HUES6 (cell line): ENCODE measurements around the gene SRRM1.
"Not testable (repeated sequence)": the region's sequence is repeated elsewhere in the genome, so short reads cannot be mapped to it uniquely, and the experiment has no call there.

Experiments
- H3K27ac ChIP-seq: 2 replicates; pipeline ENCODE4 v1.7.0; 2013; ENCODE audit warnings: low read depth, mild to moderate bottlenecking, low read length, inconsistent platforms
- H3K27me3 ChIP-seq: 2 replicates; pipeline ENCODE4 v1.6.1; 2013; ENCODE audit warnings: low read length; ENCODE audit not compliant: control insufficient read depth, insufficient read depth
- H3K36me3 ChIP-seq: 2 replicates; pipeline ENCODE4 v1.6.1; 2013; ENCODE audit warnings: low read length; ENCODE audit not compliant: control insufficient read depth, insufficient read depth
- H3K4me1 ChIP-seq: 2 replicates; pipeline ENCODE4 v1.6.1; 2013; ENCODE audit warnings: low read length; ENCODE audit not compliant: control insufficient read depth, insufficient read depth
- H3K4me3 ChIP-seq: 2 replicates; pipeline ENCODE4 v1.5.1; 2013; ENCODE audit warnings: low read depth, low read length
- H3K9ac ChIP-seq: one replicate; pipeline ENCODE4 v1.6.1; 2013; ENCODE audit warnings: mild to moderate bottlenecking, low read length
- H3K9me3 ChIP-seq: 2 replicates; pipeline ENCODE4 v1.6.1; 2013; ENCODE audit warnings: low read depth, low read length; ENCODE audit not compliant: control insufficient read depth, insufficient read depth

Gene SRRM1

DNA sequence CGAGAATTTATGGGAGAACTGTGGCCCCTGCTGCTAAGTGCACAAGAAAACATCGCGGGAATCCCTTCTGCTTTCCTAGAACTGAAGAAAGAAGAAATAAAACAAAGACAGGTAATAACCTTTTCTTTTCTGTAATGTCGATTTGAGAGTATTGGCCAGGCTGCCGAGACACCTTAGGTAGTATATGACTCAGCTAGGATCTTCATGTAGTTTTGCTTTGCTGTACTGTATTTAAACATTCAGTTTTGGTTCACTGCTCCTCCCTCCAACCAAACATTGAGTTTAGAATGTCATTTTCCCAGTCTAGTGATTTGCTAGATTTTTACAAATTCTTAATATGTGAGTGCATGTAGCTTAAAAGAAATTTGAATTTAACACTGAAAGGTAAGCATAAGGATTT, 5.8 kb downstream of the SRRM1 start:
- no peak overlapping the region for H3K27ac ChIP-seq
- no peak overlapping the region for H3K4me3 ChIP-seq
- peaks cover 91% of the 10 kb centered on the region for H3K36me3 ChIP-seq
- H3K27me3 ChIP-seq: no peaks in the 10 kb centered on the region
- H3K9ac ChIP-seq: no peak overlapping the region
- no peaks in the 10 kb centered on the region for H3K9me3 ChIP-seq
- 0 out of 2 replicates have a peak, but pooled peaks cover 8% of the 10 kb centered on the region for H3K4me1 ChIP-seq

DNA sequence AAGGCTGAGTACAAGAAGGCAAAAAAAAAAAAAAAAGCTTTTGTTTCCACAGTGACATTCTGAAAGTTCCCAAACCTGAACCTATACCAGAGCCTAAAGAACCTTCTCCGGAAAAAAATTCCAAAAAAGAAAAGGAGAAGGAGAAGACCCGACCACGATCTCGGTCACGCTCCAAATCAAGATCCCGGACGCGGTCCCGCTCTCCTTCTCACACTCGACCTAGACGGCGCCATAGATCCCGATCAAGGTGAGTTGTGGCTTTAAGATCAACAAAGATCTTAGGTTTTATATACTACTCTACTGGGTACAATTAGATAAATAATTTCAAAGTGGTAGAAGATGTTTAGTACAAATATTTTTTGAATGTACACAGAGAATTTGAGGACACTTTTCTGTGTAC, 9.3 kb downstream of the SRRM1 start:
- Histone ChIP-seq H3K36me3 (peaks cover 100% of the 10 kb centered on the region), H3K9me3 (no peaks in the 10 kb centered on the region), H3K9ac (no peak overlapping the region)

DNA sequence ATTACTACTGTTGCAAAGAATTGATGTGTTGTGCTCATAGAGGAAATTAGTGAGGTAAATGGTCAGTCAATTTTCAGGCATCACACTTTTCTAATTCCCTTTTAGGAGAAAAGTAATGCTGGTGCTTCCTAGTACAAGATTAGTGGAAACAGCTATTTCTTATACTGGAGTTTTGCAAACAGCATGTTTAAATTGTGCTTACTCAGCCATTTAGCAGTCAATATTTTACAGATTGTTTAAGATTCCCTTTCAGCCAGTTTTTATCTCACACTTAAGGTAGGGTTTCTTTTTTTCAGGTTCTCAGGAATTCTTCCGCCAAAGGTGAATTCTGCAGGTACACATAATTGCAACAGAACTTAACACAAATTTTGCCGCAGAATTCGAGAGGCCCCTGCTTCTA, 10.9 kb downstream of the SRRM1 start:
- peaks cover 100% of the 10 kb centered on the region for H3K36me3 ChIP-seq

More for the DNA sequence above, 9.3 kb downstream of the SRRM1 start:
- Histone ChIP-seq H3K27me3 (no peaks in the 10 kb centered on the region), H3K4me3 (no peak overlapping the region), H3K4me1 (no peaks in the 10 kb centered on the region), H3K27ac (no peak overlapping the region)

DNA sequence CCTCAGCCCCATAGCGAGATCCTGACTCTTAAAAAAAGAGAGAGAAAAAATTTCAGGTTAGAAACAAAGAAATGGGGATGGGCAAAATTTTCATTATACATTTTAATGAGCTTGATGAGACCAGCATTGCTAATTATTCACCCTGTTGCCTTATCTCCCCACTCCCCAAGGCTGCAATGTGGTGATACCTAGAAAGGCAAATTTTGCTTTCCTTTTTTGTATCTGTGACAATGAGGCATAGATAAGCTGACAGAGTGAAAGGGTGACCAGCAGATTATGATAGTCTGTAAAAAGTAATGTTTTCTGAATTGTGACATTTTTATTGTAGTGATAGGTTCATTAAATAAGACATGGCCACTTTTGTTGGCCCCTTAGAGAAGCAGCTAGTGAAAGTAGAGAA, 12.9 kb downstream of the SRRM1 start:
- no peak overlapping the region for H3K27ac ChIP-seq
- H3K36me3 ChIP-seq: peaks cover 100% of the 10 kb centered on the region
- no peak overlapping the region for H3K4me3 ChIP-seq
- H3K27me3 ChIP-seq: no peaks in the 10 kb centered on the region
- H3K9me3 ChIP-seq: no peaks in the 10 kb centered on the region
- H3K9ac ChIP-seq: no peak overlapping the region
- H3K4me1 ChIP-seq: no peaks in the 10 kb centered on the region

More for the DNA sequence above, 10.9 kb downstream of the SRRM1 start:
- Histone ChIP-seq H3K27ac (no peak overlapping the region), H3K4me1 (no peaks in the 10 kb centered on the region), H3K27me3 (no peaks in the 10 kb centered on the region), H3K9ac (no peak overlapping the region), H3K9me3 (no peaks in the 10 kb centered on the region), H3K4me3 (no peak overlapping the region)

DNA sequence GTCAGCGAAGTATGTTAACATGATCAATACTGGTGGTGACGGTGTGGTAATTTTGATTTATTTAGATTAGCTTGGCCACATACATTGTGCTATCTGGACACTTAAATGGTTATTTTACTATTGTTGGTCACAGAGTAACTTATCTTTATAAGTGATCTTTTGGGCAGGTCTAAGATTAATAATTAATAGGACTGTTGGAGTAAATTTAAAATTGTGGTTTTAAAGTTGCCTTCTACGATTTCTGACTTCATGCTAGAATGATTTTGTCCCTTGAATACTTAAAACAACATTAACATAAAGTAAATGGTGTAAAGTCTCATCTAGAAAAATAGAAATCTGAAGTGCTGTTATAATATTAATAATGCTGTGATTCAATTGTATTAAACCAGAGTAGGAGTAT, 14.7 kb downstream of the SRRM1 start:
- H3K9ac ChIP-seq: no peak overlapping the region
- H3K9me3 ChIP-seq: no peaks in the 10 kb centered on the region
- H3K4me3 ChIP-seq: no peak overlapping the region
- H3K27ac ChIP-seq: no peak overlapping the region
- peaks cover 100% of the 10 kb centered on the region for H3K36me3 ChIP-seq
- H3K4me1 ChIP-seq: no peaks in the 10 kb centered on the region
- H3K27me3 ChIP-seq: no peaks in the 10 kb centered on the region

DNA sequence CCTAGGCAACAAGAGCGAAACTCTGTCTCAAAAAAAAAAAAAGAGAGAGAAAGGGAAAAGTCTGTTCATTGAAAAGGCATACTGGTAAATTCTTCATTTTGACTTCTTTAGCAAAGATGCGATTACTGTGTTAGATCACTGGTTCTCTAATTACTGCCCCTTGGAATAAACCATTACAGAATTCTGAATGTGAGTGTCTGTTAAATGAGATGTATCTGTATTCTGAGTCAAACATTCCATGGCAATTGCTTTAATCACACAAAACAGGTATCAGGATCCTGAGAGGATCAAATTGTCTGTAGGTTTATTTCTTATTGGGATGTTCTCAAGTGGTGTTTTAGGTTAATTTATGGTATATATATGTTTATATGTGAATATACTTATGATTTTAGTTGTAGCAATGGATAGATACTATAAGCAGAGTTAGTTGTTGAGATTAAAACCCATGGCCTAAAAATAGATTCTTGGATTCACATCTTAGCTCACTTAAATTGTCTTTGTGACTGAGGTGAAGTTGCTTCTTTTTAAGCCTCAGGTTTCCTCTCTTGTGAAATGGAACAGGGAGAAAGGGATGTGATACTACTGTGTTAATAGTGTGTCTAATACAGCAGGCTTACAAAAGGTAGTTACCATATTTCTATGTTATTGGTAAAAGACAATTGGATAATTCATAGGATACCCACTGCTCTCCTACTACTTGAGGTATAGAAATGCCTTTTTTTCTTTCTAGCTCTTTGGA, 16.2 kb downstream of the SRRM1 start:
- Histone ChIP-seq H3K4me3 (no peak overlapping the region), H3K36me3 (peaks cover 100% of the 10 kb centered on the region), H3K27me3 (no peaks in the 10 kb centered on the region), H3K4me1 (no peaks in the 10 kb centered on the region), H3K9me3 (no peaks in the 10 kb centered on the region), H3K9ac (no peak overlapping the region), H3K27ac (no peak overlapping the region)

DNA sequence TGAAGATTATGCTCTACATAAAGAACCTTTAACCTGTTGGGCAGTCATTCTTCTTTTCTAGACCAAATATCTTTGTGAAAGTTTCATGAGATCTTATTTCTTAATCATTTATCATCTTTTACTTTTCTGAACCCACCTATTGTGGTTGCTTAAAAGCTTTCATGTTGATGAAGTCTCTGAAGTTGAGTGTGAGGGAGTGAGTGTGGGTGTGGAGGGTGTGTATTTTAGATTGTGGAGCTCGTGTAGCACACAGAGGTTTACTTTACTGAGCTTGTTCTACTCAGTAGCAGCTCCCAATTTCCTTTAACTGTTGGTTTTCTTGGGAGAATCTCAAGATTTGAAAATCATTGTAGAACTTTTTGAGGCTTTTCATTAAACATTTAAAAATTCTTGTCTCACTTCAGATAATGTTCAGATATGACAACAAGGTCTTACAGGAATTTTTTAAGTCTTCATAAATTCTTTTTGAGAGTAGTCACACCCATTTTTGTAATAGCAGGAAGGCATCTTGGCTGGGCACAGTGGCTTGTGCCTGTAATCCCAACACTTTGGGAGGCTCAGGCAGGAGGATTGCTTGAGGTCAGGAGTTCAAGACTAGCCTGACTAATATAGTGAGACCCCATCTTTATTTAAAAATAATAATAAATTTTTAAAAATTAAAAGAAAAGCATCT, 17.0 kb downstream of the SRRM1 start:
- H3K36me3 ChIP-seq: peaks cover 100% of the 10 kb centered on the region
- no peaks in the 10 kb centered on the region for H3K27me3 ChIP-seq
- H3K4me3 ChIP-seq: no peak overlapping the region
- no peak overlapping the region for H3K27ac ChIP-seq
- H3K9ac ChIP-seq: no peak overlapping the region
- H3K9me3 ChIP-seq: no peaks in the 10 kb centered on the region
- H3K4me1 ChIP-seq: no peaks in the 10 kb centered on the region

DNA sequence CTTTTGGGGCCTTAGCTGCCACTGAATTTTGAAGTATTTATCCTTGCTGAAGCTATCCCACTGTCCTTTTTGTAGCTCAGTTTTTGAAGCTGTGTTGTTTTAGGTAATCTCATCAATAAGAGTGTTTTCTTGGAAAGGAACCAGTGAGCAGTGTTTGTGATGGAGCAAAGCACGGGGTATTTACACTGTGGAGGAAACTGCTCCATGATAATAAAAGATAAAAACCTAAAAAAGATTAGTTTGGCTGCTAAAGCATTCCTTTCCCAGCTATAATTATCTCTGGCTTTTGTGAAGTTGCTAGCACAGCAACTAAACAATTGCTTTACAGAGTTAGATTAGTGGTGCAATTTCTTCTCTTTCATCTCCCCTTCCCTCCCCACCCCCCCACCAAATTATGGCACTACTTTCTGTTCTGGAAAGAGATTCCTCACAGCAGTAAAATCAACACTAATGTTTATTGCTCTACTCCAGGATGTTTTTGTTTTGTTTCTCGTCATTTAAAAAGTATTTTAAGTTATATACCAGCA, 21.5 kb downstream of the SRRM1 start:
- Histone ChIP-seq H3K4me3 (no peak overlapping the region), H3K9me3 (no peaks in the 10 kb centered on the region), H3K36me3 (peaks cover 98% of the 10 kb centered on the region), H3K9ac (no peak overlapping the region), H3K27ac (no peak overlapping the region), H3K4me1 (no peaks in the 10 kb centered on the region), H3K27me3 (no peaks in the 10 kb centered on the region)

DNA sequence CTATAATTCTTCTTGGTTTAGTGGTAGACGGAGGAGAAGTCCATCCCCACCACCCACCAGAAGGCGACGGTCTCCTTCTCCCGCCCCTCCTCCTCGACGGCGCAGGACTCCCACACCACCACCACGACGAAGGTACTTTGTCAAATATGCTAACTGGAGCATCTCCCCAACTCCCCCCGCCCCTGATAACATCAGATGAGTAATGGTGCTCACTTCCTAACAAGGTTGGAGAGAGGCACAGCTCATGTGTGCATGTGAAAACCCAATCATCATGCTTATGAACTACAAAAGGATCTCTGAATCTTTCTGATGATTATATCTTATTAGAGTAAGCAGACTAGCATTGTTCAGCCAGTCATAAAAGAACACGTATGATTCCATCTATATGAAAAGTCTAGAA, 23.7 kb downstream of the SRRM1 start:
- H3K27ac ChIP-seq: no peak overlapping the region
- no peak overlapping the region for H3K9ac ChIP-seq
- H3K4me3 ChIP-seq: no peak overlapping the region
- H3K27me3 ChIP-seq: no peaks in the 10 kb centered on the region
- H3K4me1 ChIP-seq: no peaks in the 10 kb centered on the region
- H3K9me3 ChIP-seq: no peaks in the 10 kb centered on the region
- H3K36me3 ChIP-seq: peaks cover 97% of the 10 kb centered on the region

DNA sequence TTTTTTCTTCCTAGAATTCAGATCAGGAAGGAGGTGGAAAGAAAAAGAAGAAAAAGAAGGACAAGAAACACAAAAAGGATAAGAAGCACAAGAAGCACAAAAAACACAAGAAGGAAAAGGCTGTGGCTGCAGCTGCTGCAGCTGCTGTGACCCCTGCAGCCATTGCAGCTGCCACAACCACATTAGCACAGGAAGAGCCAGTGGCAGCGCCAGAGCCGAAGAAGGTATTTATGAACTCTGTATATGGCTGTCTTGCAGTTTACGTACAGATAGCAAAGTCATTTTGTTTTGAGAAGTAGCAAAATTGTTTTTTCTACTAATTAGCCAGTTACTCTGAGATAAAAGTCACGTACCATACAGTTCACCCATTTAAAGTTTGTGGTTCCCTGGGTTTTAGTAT, 28.3 kb downstream of the SRRM1 start:
- H3K9me3 ChIP-seq, H3K9ac ChIP-seq, H3K4me3 ChIP-seq, H3K27me3 ChIP-seq, H3K27ac ChIP-seq, H3K4me1 ChIP-seq: not testable (repeated sequence)
- peaks cover 92% of the 10 kb centered on the region for H3K36me3 ChIP-seq

DNA sequence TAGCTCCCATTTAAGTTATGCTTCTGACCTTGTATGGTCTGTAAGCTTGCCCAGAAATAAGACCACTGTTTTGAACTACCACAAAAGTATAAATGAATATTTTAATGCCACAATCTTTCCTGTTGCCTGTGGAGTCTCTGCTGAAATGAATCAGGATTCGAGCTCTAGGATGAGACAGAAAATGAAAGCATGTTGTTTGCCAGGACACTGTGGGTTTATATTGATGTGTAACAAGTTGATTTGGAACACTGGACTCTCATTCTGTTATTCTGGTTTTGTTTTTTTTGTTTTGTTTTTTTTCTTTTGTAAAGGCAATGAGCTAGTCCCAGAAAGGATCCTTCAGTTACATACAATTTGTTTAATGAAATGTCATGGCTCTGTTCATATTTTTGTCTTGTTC, 29.6 kb downstream of the SRRM1 start:
- not testable (repeated sequence) for H3K27ac ChIP-seq, H3K27me3 ChIP-seq, H3K4me3 ChIP-seq, H3K9me3 ChIP-seq, H3K4me1 ChIP-seq, H3K9ac ChIP-seq
- peaks cover 91% of the 10 kb centered on the region for H3K36me3 ChIP-seq
